ENCODE data around the gene NR2C2AP.
A peak's percentile ranks its signal among the peaks of the same experiment; 100 is the strongest.

NR2C2AP gene

GRCh38 chr19:19214159-19214490, 10.9 kb upstream of the NR2C2AP start:
- no peak for DNase-seq

- no peak for DNase-seq
Observed at GRCh38 chr19:19213426-19214158, 10.4 kb upstream of the NR2C2AP start.

GRCh38 chr19:19212916-19213315, 9.7 kb upstream of the NR2C2AP start:
- DNase-seq, result no peak

GRCh38 chr19:19211499-19212420, 8.5 kb upstream of the NR2C2AP start, which contains the start of gene NCAN:
Gene NCAN (plus strand): TSS chr19:19211958. CDS start chr19:19216954, 4,996 bp downstream.
- no peak for DNase-seq

- DNase-seq, result no peak
Observed at GRCh38 chr19:19209372-19209771, 6.2 kb upstream of the NR2C2AP start.

GRCh38 chr19:19207637-19208572, 4.7 kb upstream of the NR2C2AP start:
- DNase-seq, result no peak

GRCh38 chr19:19206938-19207337, 3.7 kb upstream of the NR2C2AP start:
- no peak for DNase-seq

- no peak for DNase-seq
Observed at GRCh38 chr19:19205416-19206410, 2.5 kb upstream of the NR2C2AP start.

GRCh38 chr19:19204181-19204580, 967 bp upstream of the NR2C2AP start:
- DNase-seq, result no peak

- no peak for DNase-seq
Observed at GRCh38 chr19:19202707-19203011, 555 bp downstream of the NR2C2AP start.

GRCh38 chr19:19201697-19202630, 1.2 kb downstream of the NR2C2AP start:
- DNase-seq, result no peak

GRCh38 chr19:19193926-19194325, 9.3 kb downstream of the NR2C2AP start:
- DNase-seq, result no peak

GRCh38 chr19:19192910-19193423, 10.2 kb downstream of the NR2C2AP start:
- DNase-seq, result no peak

GRCh38 chr19:19192078-19192882, 10.9 kb downstream of the NR2C2AP start, which contains the start of the genes BORCS8 and RFXANK:
Gene BORCS8 (minus strand): TSS chr19:19192152. CDS start chr19:19192117, 35 bp downstream.
Gene RFXANK (plus strand): TSS chr19:19192258. CDS start chr19:19193947, 1,689 bp downstream.
- DNase-seq, result peak; percentile 99

GRCh38 chr19:19191768-19192077, 11.5 kb downstream of the NR2C2AP start:
- DNase-seq, result no peak

- DNase-seq, result no peak
Observed at GRCh38 chr19:19186742-19187141, 16.5 kb downstream of the NR2C2AP start.

GRCh38 chr19:19185853-19186740, 17.1 kb downstream of the NR2C2AP start:
- peak; percentile 65 for DNase-seq

- DNase-seq, result no peak
Observed at GRCh38 chr19:19181488-19181998, 21.7 kb downstream of the NR2C2AP start.
